PC-3 (cell line): Measurements from ENCODE around the gene NRAS. TPM values are rescaled to one million over a fixed set of nuclear protein-coding genes. Genes with fewer than 3 reads are reported as not detected.

ENCODE experiments used
- ATAC-seq: fragments of 200-7000 bp; cut with Tn5 transposase; 2 replicates; pipeline ENCODE4 v1.9.1; 2020; ENCODE audit warnings: mild to moderate bottlenecking, moderate library complexity
- BruUV-seq: library from RNA; stranded (reverse); fragments of 400-500 nt; replicated peaks from 2 replicates; lab custom pipeline; 2021; lab: Mats Ljungman, UMichigan
- CTCF ChIA-PET: fragments of 300-600 bp; sonication (Branson Sonifier 250); formaldehyde crosslinking; loops from one replicate; lab custom pipeline; 2022; ENCODE audit warnings: antibody characterized with exemption; lab: Charles Lee
- POLR2A ChIA-PET: fragments of 300-600 bp; sonication (Branson Sonifier 250); formaldehyde crosslinking; loops from one replicate; lab custom pipeline; 2022; ENCODE audit warnings: antibody characterized with exemption; ENCODE audit not compliant: unreplicated experiment; lab: Charles Lee
- DNase-seq: peaks from one replicate; pipeline ENCODE4 v3.0.0-alpha.2; 2015
- H2AFZ ChIP-seq: fragments of 300-600 bp; sonication (generic); 2 replicates; pipeline ENCODE4 v1.6.0; 2016; ENCODE audit warnings: antibody characterized with exemption, low read length
- H3F3A ChIP-seq: fragments of 300-600 bp; sonication (generic); one replicate; pipeline ENCODE4 v1.6.0; 2017; ENCODE audit warnings: antibody characterized with exemption, low read length, control low read depth, mild to moderate bottlenecking; ENCODE audit not compliant: unreplicated experiment
- H3K27ac ChIP-seq: fragments of 300-600 bp; sonication (generic); 2 replicates; pipeline ENCODE4 v1.5.1; 2016; ENCODE audit warnings: mild to moderate bottlenecking, low read length
- H3K27me3 ChIP-seq: fragments of 300-600 bp; sonication (generic); 2 replicates; pipeline ENCODE4 v1.6.1; 2016; ENCODE audit warnings: low read length, mixed read lengths
- H3K36me3 ChIP-seq: fragments of 300-600 bp; sonication (generic); 2 replicates; pipeline ENCODE4 v1.6.1; 2016; ENCODE audit warnings: low read depth, mixed run types, low read length, mixed read lengths
- H3K4me1 ChIP-seq: fragments of 300-600 bp; sonication (generic); 2 replicates; pipeline ENCODE4 v1.5.1; 2016; ENCODE audit warnings: low read length; ENCODE audit not compliant: insufficient read depth
- H3K4me2 ChIP-seq: fragments of 300-600 bp; sonication (generic); 2 replicates; pipeline ENCODE4 v1.6.0; 2016; ENCODE audit warnings: low read length
- H3K4me3 ChIP-seq: fragments of 300-600 bp; sonication (generic); 2 replicates; pipeline ENCODE4 v1.5.1; 2016; ENCODE audit warnings: mild to moderate bottlenecking, low read length, mixed read lengths
- H3K79me2 ChIP-seq: fragments of 300-600 bp; sonication (generic); 2 replicates; pipeline ENCODE4 v1.6.1; 2017; ENCODE audit warnings: low read length, mixed read lengths
- H3K9ac ChIP-seq: fragments of 300-600 bp; sonication (generic); 2 replicates; pipeline ENCODE4 v1.6.0; 2016; ENCODE audit warnings: mild to moderate bottlenecking, low read length
- H3K9me2 ChIP-seq: fragments of 300-600 bp; sonication (generic); replicated peaks from 2 replicates; pipeline ENCODE4 v1.6.1; 2016; ENCODE audit warnings: mixed run types, low read length, mixed read lengths
- H3K9me3 ChIP-seq: fragments of 300-600 bp; sonication (generic); 2 replicates; pipeline ENCODE4 v1.6.1; 2016; ENCODE audit warnings: low read length, mixed read lengths
- H4K20me1 ChIP-seq: fragments of 300-600 bp; sonication (generic); 2 replicates; pipeline ENCODE4 v1.6.1; 2016; ENCODE audit warnings: low read length, mixed read lengths
- CTCF ChIP-seq: fragments of 300-600 bp; sonication (generic); conservative IDR thresholded peaks from 2 replicates; pipeline ENCODE4 v1.5.1; 2017; ENCODE audit warnings: antibody characterized with exemption, low read depth, mild to moderate bottlenecking, low read length
- EZH2 ChIP-seq: fragments of 300-600 bp; sonication (generic); IDR thresholded peaks from one replicate; pipeline ENCODE4 v1.6.1; 2017; ENCODE audit warnings: antibody characterized with exemption, mild to moderate bottlenecking, low read length; ENCODE audit not compliant: unreplicated experiment
- EZH2phosphoT487 ChIP-seq: fragments of 300-600 bp; sonication (generic); IDR thresholded peaks from 2 replicates; pipeline ENCODE4 v1.6.1; 2018; ENCODE audit warnings: mild to moderate bottlenecking, antibody characterized with exemption, low read length, borderline replicate concordance
- intact Hi-C: fragments of 100-400 bp; cut with micrococcal nuclease; formaldehyde crosslinking; loops from 2 replicates; pipeline ENCODE4 v1.9.0; 2023
- total RNA-seq: library from RNA; depleted of rRNA; stranded (reverse); fragments of >200 nt; gene quantifications from 2 replicates; pipeline ENCODE4 v1.2.3, GENCODE V29; 2014

NRAS gene
- total RNA-seq, 1 experiment from 2014 or later: 15.1 TPM

- Histone ChIP-seq H3K36me3 (no peaks in the 10 kb centered on the region), H3K79me2 (no peaks in the 10 kb centered on the region), H2AFZ (no peak overlapping the region), H3K4me1 (no peaks in the 10 kb centered on the region), H3K9me3 (no peaks in the 10 kb centered on the region), H3K27me3 (no peaks in the 10 kb centered on the region), H3K4me3 (no peak overlapping the region), H3K9me2 (no peaks in the 10 kb centered on the region), H4K20me1 (no peaks in the 10 kb centered on the region), H3K9ac (no peak overlapping the region), H3K27ac (no peak overlapping the region), H3K4me2 (no peak overlapping the region), H3F3A (no peaks in the 10 kb centered on the region)
- no peak for DNase-seq
- ChIA-PET CTCF (no interaction called here), POLR2A (no interaction called here)
- intact Hi-C loops: no loop called here
- no peak for ATAC-seq
- no peak for TF ChIP-seq EZH2phosphoT487
- no peak for TF ChIP-seq EZH2
- TF ChIP-seq CTCF: no peak
- no TSS peak for BruUV-seq
Measured at GRCh38 chr1:114696810-114697209, 19.8 kb downstream of the NRAS start.

- H3K9me3 ChIP-seq: no peaks in the 10 kb centered on the region
- ChIA-PET POLR2A (interaction anchor here (0.6 kb wide), 1 partner anchor 22 kb away, joined by 10 read pairs; no protein-coding TSS in a partner anchor), CTCF (no interaction called here)
- TF ChIP-seq EZH2 (no peak), EZH2phosphoT487 (no peak), CTCF (no peak)
- H3K36me3 ChIP-seq: no peaks in the 10 kb centered on the region
- no peak within 1 kb of the TSS for H2AFZ ChIP-seq
- H3F3A ChIP-seq: no peaks in the 10 kb centered on the region
- BruUV-seq: no TSS peak
- no peak within 1 kb of the TSS for H3K4me3 ChIP-seq
- H3K27ac ChIP-seq: no peak within 1 kb of the TSS
- DNase-seq: peak; percentile 6
- H3K9me2 ChIP-seq: no peaks in the 10 kb centered on the region
- no peak within 1 kb of the TSS for H3K4me2 ChIP-seq
- no peaks in the 10 kb centered on the region for H3K4me1 ChIP-seq
- no peaks in the 10 kb centered on the region for H3K79me2 ChIP-seq
- H3K27me3 ChIP-seq: no peaks in the 10 kb centered on the region
- intact Hi-C loops: no loop called here
- H3K9ac ChIP-seq: no peak within 1 kb of the TSS
- no peak for ATAC-seq
- no peaks in the 10 kb centered on the region for H4K20me1 ChIP-seq
Measured at GRCh38 chr1:114695430-114696058, 21.0 kb downstream of the NRAS start, which contains the start of gene AMPD1. Gene AMPD1 (minus strand): TSS chr1:114695546. CDS start chr1:114695471, 75 bp downstream.

- H3K27me3 ChIP-seq: no peaks in the 10 kb centered on the region
- no peaks in the 10 kb centered on the region for H3K4me1 ChIP-seq
- no peak overlapping the region for H3K4me3 ChIP-seq
- BruUV-seq: no TSS peak
- no peak overlapping the region for H3K4me2 ChIP-seq
- DNase-seq (no peak), ATAC-seq (no peak)
- no peaks in the 10 kb centered on the region for H3K9me3 ChIP-seq
- H3K36me3 ChIP-seq: no peaks in the 10 kb centered on the region
- TF ChIP-seq EZH2: no peak
- no peak for TF ChIP-seq CTCF
- no peak for TF ChIP-seq EZH2phosphoT487
- ChIA-PET POLR2A (no interaction called here), CTCF (no interaction called here)
- H3K27ac ChIP-seq: no peak overlapping the region
- no peaks in the 10 kb centered on the region for H4K20me1 ChIP-seq
- H3K9ac ChIP-seq: no peak overlapping the region
- H3K9me2 ChIP-seq: no peaks in the 10 kb centered on the region
- H3K79me2 ChIP-seq: no peaks in the 10 kb centered on the region
- H3F3A ChIP-seq: no peaks in the 10 kb centered on the region
- intact Hi-C loops: no loop called here
- no peak overlapping the region for H2AFZ ChIP-seq
Measured at GRCh38 chr1:114694540-114695310, 21.8 kb downstream of the NRAS start.
